ENCODE results near the gene FAM228B.

- no peak for TF ChIP-seq CTCF (IDR thresholded peaks at IDR 0.05)
- TF ChIP-seq EZH2 (IDR thresholded peaks at IDR 0.05), result no peak
- no peak for TF ChIP-seq EZH2phosphoT487 (IDR thresholded peaks at IDR 0.05)
Observed at GRCh38 chr2:24085200-24085489, 38.1 kb upstream of the FAM228B start.

All from neural progenitor cell (in vitro differentiated cells).